Tibial artery (tissue), 4 donors: ENCODE data around the gene BGN.
A peak's percentile ranks its signal among the peaks of the same experiment; 100 is the strongest.

ENCODE experiments used
- DNase-seq, 2 donors: peaks; one replicate each; pipeline ENCODE4 v3.0.0-alpha.2; 2019
- H3K27ac ChIP-seq, 2 donors: fragments of 200-600 bp; sonication (generic) in 1 of 2; 1 replicate in 1 of 2; 2 replicates in 1 of 2; pipeline ENCODE4 v1.5.1; 2018 to 2019; ENCODE audit warnings: mild to moderate bottlenecking in 1 of 2
- H3K27me3 ChIP-seq, 2 donors: fragments of 200-600 bp; sonication (generic) in 1 of 2; one replicate each; pipeline versions ENCODE4 v1.5.1 to v1.6.0; 2016 to 2019
- H3K36me3 ChIP-seq, 3 donors: fragments of 200-600 bp; sonication (generic) in 2 of 3; one replicate each; pipeline ENCODE4 v1.5.1; 2016 to 2019; ENCODE audit warnings: mild to moderate bottlenecking in 2 of 3
- H3K4me1 ChIP-seq, 4 donors: fragments of 200-600 bp; sonication (generic) in 2 of 4; 1 replicate in 3 of 4; 2 replicates in 1 of 4; pipeline ENCODE4 v1.5.1; 2016 to 2019
- H3K4me3 ChIP-seq, 2 donors: fragments of 200-600 bp; sonication (generic) in 1 of 2; 1 replicate in 1 of 2; 2 replicates in 1 of 2; pipeline ENCODE4 v1.5.1; 2018 to 2019; ENCODE audit warnings: mild to moderate bottlenecking in 2 of 2
- H3K9me3 ChIP-seq, 3 donors: fragments of 200-600 bp; sonication (generic) in 1 of 3; one replicate each; pipeline ENCODE4 v1.5.1; 2016 to 2019
- intact Hi-C: fragments of 100-400 bp; cut with DNase I; formaldehyde crosslinking; loops from one replicate; pipeline ENCODE4 v1.15.0; 2023; ENCODE audit warnings: low total_unique reads
- TF ChIP-seq, protein P1 (sequence below), 2 experiments: fragments of 200-600 bp in 1 of 2; fragments of 450-650 bp in 1 of 2; IDR thresholded peaks; one replicate each; pipeline ENCODE4 v1.5.1; 2017 to 2019; ENCODE audit warnings: antibody characterized with exemption in 2 of 2, mild to moderate bottlenecking in 1 of 2, moderate library complexity in 1 of 2

Gene BGN

DNA sequence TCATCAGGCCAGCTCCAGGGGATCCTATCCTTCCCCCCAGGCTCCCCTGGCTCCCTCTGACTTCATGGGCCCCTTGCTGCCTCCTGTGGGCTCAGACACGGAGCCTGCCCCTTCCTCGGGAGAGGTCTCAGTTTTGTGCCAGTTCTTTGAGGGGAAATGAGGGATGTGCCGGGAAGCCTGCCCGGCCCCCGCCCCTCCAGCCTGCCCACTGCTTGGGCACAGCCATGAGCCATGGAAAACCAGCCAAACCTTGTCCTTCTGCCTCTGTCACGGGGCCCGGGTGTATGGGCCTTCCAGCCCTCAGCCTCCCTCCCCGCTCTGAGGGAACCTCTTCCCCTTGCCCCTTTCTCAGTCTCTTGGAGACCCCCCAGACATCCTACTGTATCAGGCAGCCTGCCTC lies 6.8 kb downstream of the BGN start:
- peak in 1 of 2 donors; percentile 85 for DNase-seq
- H3K27ac ChIP-seq: peak overlapping the region; percentile 88 to 91
- peak overlapping the region; percentile 16 to 18 for H3K4me3 ChIP-seq
- H3K4me1 ChIP-seq: peaks cover 0 to 62% (median 51%) of the 10 kb centered on the region in 4 donors
- TF ChIP-seq, protein P1, sequence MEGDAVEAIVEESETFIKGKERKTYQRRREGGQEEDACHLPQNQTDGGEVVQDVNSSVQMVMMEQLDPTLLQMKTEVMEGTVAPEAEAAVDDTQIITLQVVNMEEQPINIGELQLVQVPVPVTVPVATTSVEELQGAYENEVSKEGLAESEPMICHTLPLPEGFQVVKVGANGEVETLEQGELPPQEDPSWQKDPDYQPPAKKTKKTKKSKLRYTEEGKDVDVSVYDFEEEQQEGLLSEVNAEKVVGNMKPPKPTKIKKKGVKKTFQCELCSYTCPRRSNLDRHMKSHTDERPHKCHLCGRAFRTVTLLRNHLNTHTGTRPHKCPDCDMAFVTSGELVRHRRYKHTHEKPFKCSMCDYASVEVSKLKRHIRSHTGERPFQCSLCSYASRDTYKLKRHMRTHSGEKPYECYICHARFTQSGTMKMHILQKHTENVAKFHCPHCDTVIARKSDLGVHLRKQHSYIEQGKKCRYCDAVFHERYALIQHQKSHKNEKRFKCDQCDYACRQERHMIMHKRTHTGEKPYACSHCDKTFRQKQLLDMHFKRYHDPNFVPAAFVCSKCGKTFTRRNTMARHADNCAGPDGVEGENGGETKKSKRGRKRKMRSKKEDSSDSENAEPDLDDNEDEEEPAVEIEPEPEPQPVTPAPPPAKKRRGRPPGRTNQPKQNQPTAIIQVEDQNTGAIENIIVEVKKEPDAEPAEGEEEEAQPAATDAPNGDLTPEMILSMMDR (IDR thresholded peaks at IDR 0.05): no peak
- no peaks in the 10 kb centered on the region for H3K9me3 ChIP-seq
- H3K27me3 ChIP-seq: no peaks in the 10 kb centered on the region
- H3K36me3 ChIP-seq: peaks cover 0 to 11% (median 11%) of the 10 kb centered on the region in 3 donors
- intact Hi-C loops: no loop called here

DNA sequence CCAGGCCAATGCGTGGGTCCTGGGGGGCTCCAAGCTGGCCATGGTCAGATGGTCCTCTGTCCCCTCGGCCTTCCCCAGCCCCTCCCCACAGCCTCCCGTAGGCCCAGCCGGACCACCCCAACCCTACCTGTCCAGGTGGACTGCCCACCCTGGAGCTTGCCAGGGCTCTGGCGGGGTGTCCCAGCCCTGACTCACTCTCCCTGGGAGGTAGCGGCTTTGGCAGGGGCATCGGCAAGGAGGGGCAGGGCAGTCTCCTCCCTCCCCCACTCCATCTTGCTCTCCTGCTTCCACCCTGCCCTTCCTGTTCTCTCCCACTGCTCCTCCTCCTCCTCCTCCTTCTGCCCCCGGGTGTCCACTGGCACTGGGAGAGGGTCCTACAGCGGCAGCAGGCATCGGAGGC lies 7.4 kb downstream of the BGN start:
- intact Hi-C loops: no loop called here
- Histone ChIP-seq H3K36me3 (peaks cover 0 to 11% (median 11%) of the 10 kb centered on the region in 3 donors), H3K27ac (peak overlapping the region; percentile 88 to 91), H3K4me3 (peak overlapping the region; percentile 16 to 18), H3K9me3 (no peaks in the 10 kb centered on the region), H3K27me3 (no peaks in the 10 kb centered on the region), H3K4me1 (peaks cover 0 to 62% (median 51%) of the 10 kb centered on the region in 4 donors)
- TF ChIP-seq, protein P1 (IDR thresholded peaks at IDR 0.05): no peak
- peak in 1 of 2 donors; percentile 80 for DNase-seq

- Histone ChIP-seq H3K27ac (peak overlapping the region; percentile 88 to 91), H3K36me3 (peaks cover 0 to 11% (median 11%) of the 10 kb centered on the region in 3 donors), H3K9me3 (no peaks in the 10 kb centered on the region), H3K4me1 (peaks cover 0 to 59% (median 51%) of the 10 kb centered on the region in 4 donors), H3K27me3 (no peaks in the 10 kb centered on the region), H3K4me3 (no peak overlapping the region)
- no peak for DNase-seq
- TF ChIP-seq, protein P1 (IDR thresholded peaks at IDR 0.05): no peak
- intact Hi-C loops: no loop called here
Observed at GRCh38 chrX:153502796-153503195, 8.0 kb downstream of the BGN start.

- H3K4me1 ChIP-seq: peaks cover 0 to 42% (median 37%) of the 10 kb centered on the region in 4 donors
- no peak overlapping the region for H3K4me3 ChIP-seq
- TF ChIP-seq, protein P1 (IDR thresholded peaks at IDR 0.05): no peak
- intact Hi-C loops: loop anchor here (5.0 kb wide), 1 partner anchor 32 kb away; the partner anchor contains the start of gene HAUS7
- no peaks in the 10 kb centered on the region for H3K27me3 ChIP-seq
- peaks cover 0 to 11% (median 11%) of the 10 kb centered on the region in 3 donors for H3K36me3 ChIP-seq
- H3K9me3 ChIP-seq: no peaks in the 10 kb centered on the region
- DNase-seq: no peak
- peak overlapping the region; percentile 88 to 91 for H3K27ac ChIP-seq
Observed at GRCh38 chrX:153504445-153505016, 9.8 kb downstream of the BGN start.

GRCh38 chrX:153505361-153505760 lies 10.6 kb downstream of the BGN start:
- Histone ChIP-seq H3K27me3 (no peaks in the 10 kb centered on the region), H3K4me1 (peaks cover 0 to 37% (median 32%) of the 10 kb centered on the region in 4 donors), H3K4me3 (no peak overlapping the region), H3K9me3 (no peaks in the 10 kb centered on the region), H3K27ac (peak overlapping the region in 1 of 2 donors; percentile 88), H3K36me3 (peaks cover 0 to 11% (median 11%) of the 10 kb centered on the region in 3 donors)
- no peak for DNase-seq
- TF ChIP-seq, protein P1 (IDR thresholded peaks at IDR 0.05): no peak
- intact Hi-C loops: loop anchor here (5.0 kb wide), 1 partner anchor 33 kb away; the partner anchor contains the start of gene HAUS7
